Erythroblast (primary cell): Measurements from ENCODE around the gene MBOAT7.

Source experiments
- GATA1 ChIP-seq: IDR thresholded peaks from 2 replicates; pipeline ENCODE4 v1.6.1; 2011; ENCODE audit warnings: low read depth, mild to moderate bottlenecking, control low read depth, low read length, moderate library complexity
- POLR2A ChIP-seq: IDR thresholded peaks from 2 replicates; pipeline ENCODE4 v1.6.1; 2011; ENCODE audit warnings: mild to moderate bottlenecking, low read length

- no peak for TF ChIP-seq POLR2A
- TF ChIP-seq GATA1, result no peak
Observed at GRCh38 chr19:54137699-54138488, 51.5 kb downstream of the MBOAT7 start, which contains the start of gene CNOT3.
